GM12878 (cell line): ENCODE results near the gene LRRN2. TPM values are rescaled to one million over a fixed set of nuclear protein-coding genes. Genes with fewer than 3 reads are reported as not detected.

Experiments used
- ATAC-seq: fragments of 200-7000 bp; cut with Tn5 transposase; 3 replicates; pipeline ENCODE4 v1.9.1; 2020; ENCODE audit warnings: mild to moderate bottlenecking, moderate library complexity
- BruUV-seq: library from RNA; stranded (reverse); fragments of 400-500 nt; replicated peaks from 2 replicates; lab custom pipeline; 2021; lab: Mats Ljungman, UMichigan
- CTCF ChIA-PET: fragments of 300-600 bp; sonication (Branson Sonifier 250); formaldehyde crosslinking; extraction: SDS; loops from one replicate; lab custom pipeline; 2021; ENCODE audit warnings: inconsistent platforms; lab: Yijun Ruan, JAX
- POLR2A ChIA-PET: fragments of 350-600 bp; formaldehyde crosslinking; extraction: SDS; loops from one replicate; lab custom pipeline; 2021; ENCODE audit warnings: inconsistent platforms; lab: Charles Lee
- RAD21 ChIA-PET: fragments of 300-600 bp; sonication (Branson Sonifier 250); formaldehyde crosslinking; loops from one replicate; lab custom pipeline; 2023; ENCODE audit warnings: antibody characterized with exemption; ENCODE audit not compliant: unreplicated experiment; lab: Charles Lee
- SMC1A ChIA-PET: fragments of 300-600 bp; sonication (Branson Sonifier 250); formaldehyde crosslinking; loops from one replicate; lab custom pipeline; 2023; ENCODE audit not compliant: unreplicated experiment, uncharacterized antibody; lab: Charles Lee
- DNase-seq: peaks from one replicate; pipeline ENCODE4 v3.0.0-alpha.2; 2011; ENCODE audit warnings: low read depth, low spot score
- FAIRE-seq: peaks from 3 replicates; lab custom pipeline; 2011; peaks lifted over from hg19 to GRCh38; lab: Jason Lieb, UNC
- H2AFZ ChIP-seq: 2 replicates; pipeline ENCODE4 v1.6.0; 2011; ENCODE audit warnings: low read depth, low read length, control low read depth; ENCODE audit not compliant: control insufficient read depth
- H3K27ac ChIP-seq: 2 replicates; pipeline ENCODE4 v1.5.1; 2011; ENCODE audit warnings: control low read depth; ENCODE audit not compliant: control insufficient read depth, insufficient read depth
- H3K27me3 ChIP-seq, 2 experiments: replicated peaks in 1 of 2; 2 replicates each; pipeline versions ENCODE4 v1.6.0 to v1.6.1; 2011; ENCODE audit warnings: low read length in 1 of 2; ENCODE audit not compliant: control insufficient read depth in 2 of 2, insufficient read depth in 2 of 2
- H3K36me3 ChIP-seq, 2 experiments: 2 replicates each; pipeline ENCODE4 v1.5.1; 2011; ENCODE audit warnings: low read length in 1 of 2; ENCODE audit not compliant: control insufficient read depth in 2 of 2, insufficient read depth in 2 of 2
- H3K4me1 ChIP-seq: 2 replicates; pipeline ENCODE4 v1.6.1; 2011; ENCODE audit warnings: mild to moderate bottlenecking, low read length, moderate library complexity, mixed read lengths; ENCODE audit not compliant: control insufficient read depth, insufficient read depth
- H3K4me2 ChIP-seq: 2 replicates; pipeline ENCODE4 v1.6.0; 2011; ENCODE audit warnings: control low read depth; ENCODE audit not compliant: control insufficient read depth, insufficient read depth
- H3K4me3 ChIP-seq: fragments of 200-600 bp; sonication (generic); 2 replicates; pipeline ENCODE4 v1.5.1; 2016
- H3K79me2 ChIP-seq: 2 replicates; pipeline ENCODE4 v1.6.0; 2011; ENCODE audit warnings: low read length; ENCODE audit not compliant: control insufficient read depth, insufficient read depth
- H3K9ac ChIP-seq: 2 replicates; pipeline ENCODE4 v1.8.0; 2011; ENCODE audit warnings: low read length, control low read depth, mixed read lengths; ENCODE audit not compliant: control insufficient read depth, insufficient read depth
- H3K9me3 ChIP-seq: replicated peaks from 3 replicates; pipeline ENCODE4 v1.5.1; 2011; ENCODE audit warnings: mild to moderate bottlenecking, low read length; ENCODE audit not compliant: control insufficient read depth, insufficient read depth
- H4K20me1 ChIP-seq: 2 replicates; pipeline ENCODE4 v1.6.0; 2011; ENCODE audit not compliant: control insufficient read depth, insufficient read depth
- MYC ChIP-seq: IDR thresholded peaks from 2 replicates; pipeline ENCODE4 v1.6.1; 2011; ENCODE audit warnings: mild to moderate bottlenecking, low read length, moderate library complexity, inconsistent platforms; ENCODE audit not compliant: insufficient read depth, insufficient replicate concordance, insufficient read length, severe bottlenecking
- SPI1 ChIP-seq: IDR thresholded peaks from 2 replicates; pipeline ENCODE4 v1.6.1; 2011; ENCODE audit warnings: low read depth, mild to moderate bottlenecking, low read length, moderate library complexity, borderline replicate concordance; ENCODE audit not compliant: insufficient read depth
- WGBS: methylation state at CpG from one replicate; pipeline ENCODE4 v1.1.6; 2016; ENCODE audit warnings: low lambda C conversion rate; ENCODE audit not compliant: insufficient replicate concordance, insufficient coverage; ENCODE audit errors: missing lambda C conversion rate; 5-methylcytosine and 5-hydroxymethylcytosine counted together
- in situ Hi-C: fragments of 300-500 bp; cut with MboI; formaldehyde crosslinking; loops from 9 replicates; pipeline ENCODE4 v1.14.3; 2018; ENCODE audit warnings: mixed read lengths
- intact Hi-C: fragments of 100-400 bp; cut with micrococcal nuclease; formaldehyde crosslinking; loops from one replicate; pipeline ENCODE4 v1.14.2; 2022; ENCODE audit not compliant: unreplicated experiment
- polyA plus RNA-seq, 11 experiments: library from polyadenylated mRNA; depleted of rRNA in 4 of 11; unstranded in 6 of 11; stranded (reverse) in 5 of 11; fragments of >200 nt; fragmentation: Nextera tagmentation in 4 of 11; fragmentation: Illumina TruSeq in 1 of 11; extraction: Ambion mirVana in 4 of 11; extraction: Trizol in 1 of 11; gene quantifications; 1 replicate in 1 of 11; 2 replicates in 10 of 11; pipeline versions ENCODE4 v1.2.1 to v1.2.3, GENCODE V29; 2011 to 2016; ENCODE audit warnings: inconsistent platforms in 2 of 11, missing spikeins in 2 of 11, low read depth in 1 of 11
- total RNA-seq, 4 experiments: library from RNA; depleted of rRNA in 3 of 4; stranded (reverse); fragments of >200 nt in 3 of 4; fragmentation: Illumina TruSeq in 1 of 4; extraction: Trizol in 1 of 4; gene quantifications; 2 replicates each; pipeline versions ENCODE4 v1.2.1 to v1.2.3, GENCODE V29; 2013 to 2021
- TF ChIP-seq, protein P1 (sequence below): fragments of 450-650 bp; IDR thresholded peaks from 2 replicates; pipeline ENCODE4 v1.6.1; 2017; ENCODE audit warnings: antibody characterized with exemption, mild to moderate bottlenecking, moderate library complexity

Gene LRRN2
- total and polyA plus RNA-seq, 10 of the 15 experiments (the other 5 are each of a cell fraction or from before 2014, with no cell fraction given): not detected

DNA sequence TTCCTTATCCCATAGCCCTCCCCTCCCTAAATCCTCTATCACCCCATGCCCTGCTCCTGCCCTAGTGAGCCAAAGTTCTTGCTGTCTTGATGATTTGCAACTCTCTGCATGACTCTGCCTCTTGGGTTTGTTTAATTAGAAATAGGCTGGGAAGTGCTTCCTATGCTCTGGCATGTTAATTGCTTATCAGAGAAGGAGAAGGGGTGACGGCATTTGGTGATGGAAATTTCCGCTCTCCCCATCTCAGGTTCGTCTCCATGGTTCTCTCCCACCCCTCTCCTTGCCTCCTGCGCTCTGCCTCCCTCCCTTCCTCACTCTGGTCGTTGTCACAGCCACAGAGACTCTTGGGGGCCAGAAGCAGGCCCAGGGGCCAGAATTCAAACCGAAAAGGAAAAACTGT, 68.9 kb downstream of the LRRN2 start:
- no TSS peak for BruUV-seq
- Histone ChIP-seq H3K27ac (no peak overlapping the region), H3K4me3 (no peak overlapping the region), H3K9ac (no peak overlapping the region), H4K20me1 (peaks cover 2% of the 10 kb centered on the region; the same call in 1 of the 2 replicates), H3K4me2 (no peak overlapping the region), H2AFZ (no peak overlapping the region), H3K79me2 (no peaks in the 10 kb centered on the region), H3K27me3 (peaks cover 3 to 6% of the 10 kb centered on the region in 2 experiments; a peak in 3 of 4 replicates), H3K9me3 (no peaks in the 10 kb centered on the region), H3K4me1 (no peaks in the 10 kb centered on the region), H3K36me3 (no peaks in the 10 kb centered on the region)
- FAIRE-seq: no peak
- RAD21 ChIA-PET: no interaction called here
- in situ Hi-C loops (no loop called here), intact Hi-C loops (no loop called here)
- TF ChIP-seq MYC (no peak), SPI1 (no peak)
- TF ChIP-seq, protein P1, sequence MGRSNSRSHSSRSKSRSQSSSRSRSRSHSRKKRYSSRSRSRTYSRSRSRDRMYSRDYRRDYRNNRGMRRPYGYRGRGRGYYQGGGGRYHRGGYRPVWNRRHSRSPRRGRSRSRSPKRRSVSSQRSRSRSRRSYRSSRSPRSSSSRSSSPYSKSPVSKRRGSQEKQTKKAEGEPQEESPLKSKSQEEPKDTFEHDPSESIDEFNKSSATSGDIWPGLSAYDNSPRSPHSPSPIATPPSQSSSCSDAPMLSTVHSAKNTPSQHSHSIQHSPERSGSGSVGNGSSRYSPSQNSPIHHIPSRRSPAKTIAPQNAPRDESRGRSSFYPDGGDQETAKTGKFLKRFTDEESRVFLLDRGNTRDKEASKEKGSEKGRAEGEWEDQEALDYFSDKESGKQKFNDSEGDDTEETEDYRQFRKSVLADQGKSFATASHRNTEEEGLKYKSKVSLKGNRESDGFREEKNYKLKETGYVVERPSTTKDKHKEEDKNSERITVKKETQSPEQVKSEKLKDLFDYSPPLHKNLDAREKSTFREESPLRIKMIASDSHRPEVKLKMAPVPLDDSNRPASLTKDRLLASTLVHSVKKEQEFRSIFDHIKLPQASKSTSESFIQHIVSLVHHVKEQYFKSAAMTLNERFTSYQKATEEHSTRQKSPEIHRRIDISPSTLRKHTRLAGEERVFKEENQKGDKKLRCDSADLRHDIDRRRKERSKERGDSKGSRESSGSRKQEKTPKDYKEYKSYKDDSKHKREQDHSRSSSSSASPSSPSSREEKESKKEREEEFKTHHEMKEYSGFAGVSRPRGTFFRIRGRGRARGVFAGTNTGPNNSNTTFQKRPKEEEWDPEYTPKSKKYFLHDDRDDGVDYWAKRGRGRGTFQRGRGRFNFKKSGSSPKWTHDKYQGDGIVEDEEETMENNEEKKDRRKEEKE: no peak
- DNase-seq: no peak
- POLR2A ChIA-PET: no interaction called here
- 1% methylated on average over 6 of the region's 6 CpGs for WGBS
- SMC1A ChIA-PET: interaction anchor here (1.2 kb wide), 1 partner anchor 190 kb away, joined by 4 read pairs; no protein-coding TSS in a partner anchor
- ATAC-seq: no peak
- CTCF ChIA-PET: interaction anchor here (1.2 kb wide), 1 partner anchor 190 kb away, joined by 3 read pairs; no protein-coding TSS in a partner anchor
